Measurements from ENCODE around the gene WLS.

- TF ChIP-seq CTCF (IDR thresholded peaks at IDR 0.05) (no peak), POLR2A (IDR thresholded peaks at IDR 0.05) (no peak)
Observed at GRCh38 chr1:68149907-68150306, 82.4 kb downstream of the WLS start.
